Astrocyte (in vitro differentiated cells and primary cell): Measurements from ENCODE around the gene RXRB.

ENCODE experiments used
- CTCF ChIP-seq: IDR thresholded peaks from 2 replicates; pipeline ENCODE4 v1.5.1; 2011; ENCODE audit warnings: low read depth, mild to moderate bottlenecking, inconsistent platforms, low read length, moderate library complexity; ENCODE audit not compliant: insufficient read depth
- EZH2 ChIP-seq: IDR thresholded peaks from 2 replicates; pipeline ENCODE4 v1.6.1; 2012; ENCODE audit warnings: mild to moderate bottlenecking, low read length, inconsistent platforms; ENCODE audit not compliant: insufficient read depth

- no peak for TF ChIP-seq CTCF
- no peak for TF ChIP-seq EZH2
Measured at GRCh38 chr6:33171016-33171879, 29.2 kb downstream of the RXRB start.
